Loucy (cell line): Measurements from ENCODE around the gene ROBO4.

Source experiments
- H2AFZ ChIP-seq: fragments of 200-600 bp; sonication (generic); 2 replicates; pipeline ENCODE4 v1.6.0; 2016; ENCODE audit warnings: antibody characterized with exemption, mild to moderate bottlenecking, low read length, moderate library complexity
- H3F3A ChIP-seq: fragments of 200-600 bp; 2 replicates; pipeline ENCODE4 v1.6.0; 2016; ENCODE audit warnings: antibody characterized with exemption, low read depth, mild to moderate bottlenecking
- H3K27me3 ChIP-seq: fragments of 200-600 bp; sonication (generic); 2 replicates; pipeline ENCODE4 v1.6.1; 2014; ENCODE audit warnings: low read length, mild to moderate bottlenecking; ENCODE audit not compliant: insufficient read depth, poor library complexity, severe bottlenecking
- H3K36me3 ChIP-seq: fragments of 200-600 bp; sonication (generic); 2 replicates; pipeline ENCODE4 v1.6.1; 2016; ENCODE audit warnings: low read length; ENCODE audit not compliant: insufficient read depth
- H3K4me1 ChIP-seq: fragments of 200-600 bp; sonication (generic); 2 replicates; pipeline ENCODE4 v1.5.1; 2014; ENCODE audit warnings: low read length, mild to moderate bottlenecking; ENCODE audit not compliant: insufficient read depth, poor library complexity, severe bottlenecking
- H3K4me2 ChIP-seq: fragments of 200-600 bp; sonication (generic); 2 replicates; pipeline ENCODE4 v1.6.0; 2014; ENCODE audit warnings: antibody characterized with exemption, low read length, low read depth, mild to moderate bottlenecking; ENCODE audit not compliant: poor library complexity, severe bottlenecking
- H3K4me3 ChIP-seq: fragments of 200-600 bp; sonication (generic); 2 replicates; pipeline ENCODE4 v1.5.1; 2014; ENCODE audit warnings: low read length, mild to moderate bottlenecking, mixed read lengths; ENCODE audit not compliant: poor library complexity, severe bottlenecking
- H3K79me2 ChIP-seq: fragments of 200-600 bp; sonication (generic); 2 replicates; pipeline ENCODE4 v1.6.1; 2014; ENCODE audit warnings: low read length; ENCODE audit not compliant: insufficient read depth
- H3K9ac ChIP-seq: fragments of 200-600 bp; sonication (generic); 2 replicates; pipeline ENCODE4 v1.6.0; 2014; ENCODE audit warnings: mild to moderate bottlenecking, low read depth, low read length, moderate library complexity; ENCODE audit not compliant: poor library complexity, severe bottlenecking
- H3K9me2 ChIP-seq: fragments of 200-600 bp; sonication (generic); replicated peaks from 2 replicates; pipeline ENCODE4 v1.6.1; 2016; ENCODE audit warnings: low read depth, low read length, mixed read lengths
- H3K9me3 ChIP-seq: fragments of 200-600 bp; sonication (generic); 2 replicates; pipeline ENCODE4 v1.6.1; 2014; ENCODE audit warnings: mild to moderate bottlenecking, antibody characterized with exemption, low read length, low read depth; ENCODE audit not compliant: insufficient read depth
- H4K20me1 ChIP-seq: fragments of 200-600 bp; sonication (generic); 2 replicates; pipeline ENCODE4 v1.6.0; 2014; ENCODE audit warnings: antibody characterized with exemption, low read length, mild to moderate bottlenecking; ENCODE audit not compliant: insufficient read depth, poor library complexity, severe bottlenecking
- EZH2phosphoT487 ChIP-seq: fragments of 200-600 bp; IDR thresholded peaks from 2 replicates; pipeline ENCODE4 v1.6.1; 2018; ENCODE audit warnings: antibody characterized with exemption, mild to moderate bottlenecking, moderate library complexity, borderline replicate concordance
- TF ChIP-seq, protein P1 (sequence below): fragments of 200-600 bp; sonication (generic); conservative IDR thresholded peaks from 2 replicates; pipeline ENCODE4 v1.5.1; 2014; ENCODE audit warnings: mild to moderate bottlenecking, antibody characterized with exemption, low read length

The ROBO4 gene

DNA sequence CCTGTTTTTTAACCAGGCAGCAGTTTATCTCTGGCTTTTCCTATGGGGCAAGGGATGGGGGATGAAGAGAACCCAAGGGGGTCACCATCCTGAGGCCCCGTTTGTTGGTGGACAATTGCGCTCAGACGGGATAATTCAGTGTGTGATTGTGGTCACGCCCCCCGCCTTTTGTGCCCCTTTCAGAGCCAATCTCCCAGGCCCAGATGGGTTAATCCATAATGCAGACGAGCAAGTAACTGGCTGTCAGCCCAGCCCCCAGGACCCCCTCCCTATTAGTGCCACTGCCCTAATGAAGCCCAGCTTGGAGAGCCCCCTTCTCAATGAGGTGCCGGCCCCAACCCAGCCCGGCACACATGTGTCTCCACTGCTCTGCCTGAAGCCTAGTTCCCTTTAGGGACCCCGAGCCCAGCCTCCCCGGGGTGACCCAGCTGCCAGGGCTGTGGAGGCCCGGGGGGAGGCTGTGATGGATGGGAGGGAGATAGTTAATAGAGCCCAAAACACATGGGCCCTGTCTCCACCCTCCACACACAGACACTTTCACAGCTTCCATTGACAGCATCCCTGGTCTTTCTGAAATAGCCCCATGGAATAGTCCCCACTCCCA lies 51.5 kb downstream of the ROBO4 start:
- no peak for TF ChIP-seq EZH2phosphoT487
- TF ChIP-seq, protein P1, sequence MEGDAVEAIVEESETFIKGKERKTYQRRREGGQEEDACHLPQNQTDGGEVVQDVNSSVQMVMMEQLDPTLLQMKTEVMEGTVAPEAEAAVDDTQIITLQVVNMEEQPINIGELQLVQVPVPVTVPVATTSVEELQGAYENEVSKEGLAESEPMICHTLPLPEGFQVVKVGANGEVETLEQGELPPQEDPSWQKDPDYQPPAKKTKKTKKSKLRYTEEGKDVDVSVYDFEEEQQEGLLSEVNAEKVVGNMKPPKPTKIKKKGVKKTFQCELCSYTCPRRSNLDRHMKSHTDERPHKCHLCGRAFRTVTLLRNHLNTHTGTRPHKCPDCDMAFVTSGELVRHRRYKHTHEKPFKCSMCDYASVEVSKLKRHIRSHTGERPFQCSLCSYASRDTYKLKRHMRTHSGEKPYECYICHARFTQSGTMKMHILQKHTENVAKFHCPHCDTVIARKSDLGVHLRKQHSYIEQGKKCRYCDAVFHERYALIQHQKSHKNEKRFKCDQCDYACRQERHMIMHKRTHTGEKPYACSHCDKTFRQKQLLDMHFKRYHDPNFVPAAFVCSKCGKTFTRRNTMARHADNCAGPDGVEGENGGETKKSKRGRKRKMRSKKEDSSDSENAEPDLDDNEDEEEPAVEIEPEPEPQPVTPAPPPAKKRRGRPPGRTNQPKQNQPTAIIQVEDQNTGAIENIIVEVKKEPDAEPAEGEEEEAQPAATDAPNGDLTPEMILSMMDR = no peak
- Histone ChIP-seq H4K20me1 (no peaks in the 10 kb centered on the region), H3K79me2 (no peaks in the 10 kb centered on the region), H3K4me1 (no peaks in the 10 kb centered on the region), H3K9me2 (no peaks in the 10 kb centered on the region), H2AFZ (no peak overlapping the region), H3K4me2 (no peak overlapping the region), H3K9ac (no peak overlapping the region), H3K36me3 (no peaks in the 10 kb centered on the region), H3K9me3 (no peaks in the 10 kb centered on the region), H3F3A (no peaks in the 10 kb centered on the region), H3K27me3 (peaks cover 16% of the 10 kb centered on the region), H3K4me3 (no peak overlapping the region)

DNA sequence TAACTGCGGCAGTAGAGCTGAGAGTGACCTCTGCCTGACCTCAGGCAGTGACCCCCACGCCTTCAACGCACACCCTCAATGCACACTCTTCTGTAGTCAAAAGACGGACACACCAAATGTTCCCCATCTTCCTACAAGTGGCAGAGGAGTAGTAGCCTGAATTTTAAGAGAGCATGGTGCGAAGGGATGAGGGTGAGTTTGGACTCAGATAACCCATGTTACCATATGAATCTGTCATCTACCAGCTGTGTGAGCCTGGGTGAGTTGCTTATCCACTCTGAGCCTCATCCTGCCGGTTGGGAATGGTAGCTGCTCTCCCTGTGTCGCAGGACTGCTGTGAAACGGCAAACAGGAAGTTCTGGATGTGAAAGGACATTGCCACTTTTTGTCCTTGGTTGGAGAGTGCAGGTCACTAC lies 53.0 kb downstream of the ROBO4 start:
- no peak overlapping the region for H3K4me3 ChIP-seq
- no peaks in the 10 kb centered on the region for H3K79me2 ChIP-seq
- H3K4me1 ChIP-seq = no peaks in the 10 kb centered on the region
- H4K20me1 ChIP-seq = no peaks in the 10 kb centered on the region
- H3K27me3 ChIP-seq = peaks cover 16% of the 10 kb centered on the region
- H3K9me3 ChIP-seq = no peaks in the 10 kb centered on the region
- H3K36me3 ChIP-seq = no peaks in the 10 kb centered on the region
- TF ChIP-seq, protein P1 = no peak
- no peak for TF ChIP-seq EZH2phosphoT487
- no peak overlapping the region for H3K9ac ChIP-seq
- no peak overlapping the region for H3K4me2 ChIP-seq
- no peaks in the 10 kb centered on the region for H3F3A ChIP-seq
- H2AFZ ChIP-seq = no peak overlapping the region
- H3K9me2 ChIP-seq = no peaks in the 10 kb centered on the region

DNA sequence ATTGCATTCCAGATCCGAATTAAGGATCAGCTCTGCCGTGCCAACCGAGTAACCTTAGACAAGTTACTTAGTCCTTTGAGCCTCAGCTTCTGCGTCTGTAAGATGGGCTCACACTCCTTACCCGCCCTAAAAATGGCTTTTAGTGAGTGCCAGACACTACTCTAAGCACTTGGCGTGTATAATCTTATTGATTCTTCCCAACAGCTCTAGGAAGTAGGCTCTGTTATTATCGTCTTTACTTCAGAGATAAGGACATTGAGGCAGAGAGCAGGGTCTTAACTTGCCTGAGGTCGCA lies 54.1 kb downstream of the ROBO4 start:
- Histone ChIP-seq H3K79me2 (no peaks in the 10 kb centered on the region), H3K27me3 (peaks cover 11% of the 10 kb centered on the region), H3F3A (no peaks in the 10 kb centered on the region), H3K36me3 (no peaks in the 10 kb centered on the region), H3K4me2 (no peak overlapping the region), H2AFZ (no peak overlapping the region), H4K20me1 (no peaks in the 10 kb centered on the region), H3K4me1 (no peaks in the 10 kb centered on the region), H3K9ac (no peak overlapping the region), H3K9me2 (no peaks in the 10 kb centered on the region), H3K4me3 (no peak overlapping the region), H3K9me3 (no peaks in the 10 kb centered on the region)
- TF ChIP-seq EZH2phosphoT487 = no peak
- TF ChIP-seq, protein P1 = no peak
